Thoracic aorta endothelial cell (primary cell): Measurements from ENCODE around the gene NOL4L. TPM values are rescaled to one million over a fixed set of nuclear protein-coding genes. Genes with fewer than 3 reads are reported as not detected.

ENCODE experiments used
- total RNA-seq: library from RNA; depleted of rRNA; stranded (reverse); fragments of >200 nt; gene quantifications from 2 replicates; pipeline ENCODE4 v1.2.3, GENCODE V29; 2012

The NOL4L gene, protein sequence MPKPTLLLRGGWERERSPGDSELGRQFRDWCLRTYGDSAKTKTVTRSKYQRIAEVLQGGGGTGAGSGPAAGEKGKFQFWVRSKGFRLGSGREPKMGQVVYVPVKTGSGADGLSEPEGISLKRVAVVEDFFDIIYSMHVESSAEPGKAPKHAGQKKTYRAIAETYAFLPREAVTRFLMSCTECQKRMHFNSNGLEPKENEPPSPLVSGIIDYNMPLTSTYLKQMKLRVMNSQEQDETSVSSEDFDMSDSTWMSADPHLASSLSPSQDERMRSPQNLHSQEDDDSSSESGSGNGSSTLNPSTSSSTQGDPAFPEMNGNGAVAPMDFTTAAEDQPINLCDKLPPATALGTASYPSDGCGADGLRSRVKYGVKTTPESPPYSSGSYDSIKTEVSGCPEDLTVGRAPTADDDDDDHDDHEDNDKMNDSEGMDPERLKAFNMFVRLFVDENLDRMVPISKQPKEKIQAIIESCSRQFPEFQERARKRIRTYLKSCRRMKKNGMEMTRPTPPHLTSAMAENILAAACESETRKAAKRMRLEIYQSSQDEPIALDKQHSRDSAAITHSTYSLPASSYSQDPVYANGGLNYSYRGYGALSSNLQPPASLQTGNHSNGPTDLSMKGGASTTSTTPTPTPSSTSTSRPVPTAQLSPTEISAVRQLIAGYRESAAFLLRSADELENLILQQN
- 36.7 and 44.2 TPM in 2 replicates for total RNA-seq

GRCh38 chr20:32585011-32585585, at the start of gene NOL4L:
TSS of gene NOL4L (minus strand) at chr20:32585333. CDS start at chr20:32584890, 443 bp downstream.

Other genes with a start within 250 kb of the NOL4L start
- 67.6 and 79.7 TPM in 2 replicates for gene ASXL1, start 227.0 kb downstream of the NOL4L start, total RNA-seq
- gene C20orf203, start 88.6 kb upstream of the NOL4L start, total RNA-seq = not detected in 2 replicates
- 52.8 and 63.0 TPM in 2 replicates for gene COMMD7, start 158.1 kb upstream of the NOL4L start, total RNA-seq
- 3.9 and 6.2 TPM in 2 replicates for gene DNMT3B, start 177.1 kb upstream of the NOL4L start, total RNA-seq
- gene MAPRE1, start 234.6 kb upstream of the NOL4L start, total RNA-seq = 166 and 180 TPM in 2 replicates